WTC11 (cell line): Measurements from ENCODE around the gene BCL7B. TPM values are rescaled to one million over a fixed set of nuclear protein-coding genes. Genes with fewer than 3 reads are reported as not detected.
"Not testable (repeated sequence)": the region's sequence is repeated elsewhere in the genome, so short reads cannot be mapped to it uniquely, and the experiment has no call there.

Experiments
- ATAC-seq: fragments of 200-7000 bp; cut with Tn5 transposase; 2 replicates; pipeline ENCODE4 v1.10.0; 2021; ENCODE audit warnings: mild to moderate bottlenecking, moderate library complexity
- CTCF ChIA-PET: fragments of 300-600 bp; sonication (Branson Sonifier 250); formaldehyde crosslinking; loops from one replicate; lab custom pipeline; 2021; ENCODE audit warnings: antibody characterized with exemption; lab: Charles Lee
- POLR2A ChIA-PET: fragments of 350-600 bp; sonication (Branson Sonifier 250); formaldehyde crosslinking; loops from one replicate; lab custom pipeline; 2021; ENCODE audit warnings: antibody characterized with exemption; lab: Charles Lee
- DNase-seq: peaks from one replicate; pipeline ENCODE4 v3.0.0; 2021; ENCODE audit warnings: low spot score
- H3K27ac Mint-ChIP-seq: 2 replicates; pipeline ENCODE4 v1.8.0; 2021; ENCODE audit warnings: mixed read lengths
- H3K27me3 Mint-ChIP-seq: 2 replicates; pipeline ENCODE4 v1.8.0; 2021; ENCODE audit warnings: low read depth, mild to moderate bottlenecking, moderate library complexity, mixed read lengths
- H3K36me3 Mint-ChIP-seq: 2 replicates; pipeline ENCODE4 v1.8.0; 2021; ENCODE audit warnings: mixed read lengths
- H3K4me1 Mint-ChIP-seq: 2 replicates; pipeline ENCODE4 v1.8.0; 2022; ENCODE audit warnings: mixed read lengths
- H3K4me3 Mint-ChIP-seq: 2 replicates; pipeline ENCODE4 v1.8.0; 2021; ENCODE audit warnings: mild to moderate bottlenecking, moderate library complexity, mixed read lengths
- H3K9me3 Mint-ChIP-seq: 2 replicates; pipeline ENCODE4 v1.8.0; 2021; ENCODE audit warnings: mixed read lengths
- ATF1 ChIP-seq: sonication (generic); formaldehyde crosslinking; IDR thresholded peaks from 2 replicates; pipeline ENCODE4 v1.8.1; 2023; ENCODE audit warnings: mild to moderate bottlenecking, moderate library complexity, missing genetic modification reagents
- ATF2 ChIP-seq: sonication (generic); formaldehyde crosslinking; IDR thresholded peaks from 2 replicates; pipeline ENCODE4 v1.8.1; 2022; ENCODE audit warnings: low read depth, missing genetic modification reagents, borderline replicate concordance
- ATF6 ChIP-seq: sonication (generic); formaldehyde crosslinking; IDR thresholded peaks from 2 replicates; pipeline ENCODE4 v1.8.1; 2023; ENCODE audit warnings: mild to moderate bottlenecking, missing genetic modification reagents
- E2F4 ChIP-seq: sonication (generic); formaldehyde crosslinking; IDR thresholded peaks from 2 replicates; pipeline ENCODE4 v1.8.1; 2022; ENCODE audit warnings: low read depth, mild to moderate bottlenecking, moderate library complexity, missing genetic modification reagents, borderline replicate concordance
- GABPB1 ChIP-seq: sonication (generic); formaldehyde crosslinking; IDR thresholded peaks from 2 replicates; pipeline ENCODE4 v1.8.1; 2023; ENCODE audit warnings: mild to moderate bottlenecking, missing genetic modification reagents
- HMGA2 ChIP-seq: fragments of 250-450 bp; sonication (Bioruptor Pico); IDR thresholded peaks from 2 replicates; pipeline ENCODE4 v1.4.0; 2021; ENCODE audit warnings: mild to moderate bottlenecking, moderate library complexity
- HMGXB4 ChIP-seq: sonication (generic); formaldehyde crosslinking; IDR thresholded peaks from 2 replicates; pipeline ENCODE4 v1.8.1; 2023; ENCODE audit warnings: mild to moderate bottlenecking, moderate library complexity, missing genetic modification reagents
- IRF1 ChIP-seq: sonication (generic); formaldehyde crosslinking; IDR thresholded peaks from 2 replicates; pipeline ENCODE4 v1.8.0; 2023; ENCODE audit warnings: missing genetic modification reagents
- IRF2 ChIP-seq: sonication (generic); formaldehyde crosslinking; IDR thresholded peaks from 2 replicates; pipeline ENCODE4 v1.8.0; 2022; ENCODE audit warnings: low read depth, missing genetic modification reagents, borderline replicate concordance
- JAZF1 ChIP-seq: fragments of 250-450 bp; sonication (Bioruptor Pico); IDR thresholded peaks from 2 replicates; pipeline ENCODE4 v1.9.0; 2021; ENCODE audit warnings: moderate library complexity, mild to moderate bottlenecking, inconsistent platforms
- KAT7 ChIP-seq: sonication (generic); formaldehyde crosslinking; IDR thresholded peaks from 2 replicates; pipeline ENCODE4 v1.8.1; 2023; ENCODE audit warnings: missing genetic modification reagents, mild to moderate bottlenecking, borderline replicate concordance
- MLX ChIP-seq: sonication (generic); formaldehyde crosslinking; IDR thresholded peaks from 2 replicates; pipeline ENCODE4 v1.8.1; 2023; ENCODE audit warnings: mild to moderate bottlenecking, missing genetic modification reagents, moderate library complexity
- NFATC4 ChIP-seq: fragments of 250-450 bp; sonication (Bioruptor Pico); IDR thresholded peaks from 2 replicates; pipeline ENCODE4 v1.9.0; 2021; ENCODE audit warnings: mild to moderate bottlenecking
- NFYB ChIP-seq: sonication (generic); formaldehyde crosslinking; conservative IDR thresholded peaks from 2 replicates; pipeline ENCODE4 v1.8.0; 2022; ENCODE audit warnings: low read depth, missing genetic modification reagents
- NR2C2 ChIP-seq: sonication (generic); formaldehyde crosslinking; IDR thresholded peaks from 2 replicates; pipeline ENCODE4 v1.8.0; 2022; ENCODE audit warnings: mild to moderate bottlenecking, missing genetic modification reagents
- NR3C1 ChIP-seq: sonication (generic); formaldehyde crosslinking; conservative IDR thresholded peaks from 2 replicates; pipeline ENCODE4 v1.8.1; 2023; ENCODE audit warnings: low read depth, mild to moderate bottlenecking, missing genetic modification reagents
- SMAD4 ChIP-seq: sonication (generic); formaldehyde crosslinking; IDR thresholded peaks from 2 replicates; pipeline ENCODE4 v1.8.0; 2022; ENCODE audit warnings: mild to moderate bottlenecking, missing genetic modification reagents
- SOX15 ChIP-seq: fragments of 250-450 bp; sonication (Bioruptor Pico); IDR thresholded peaks from 2 replicates; pipeline ENCODE4 v1.9.0; 2021; ENCODE audit warnings: mild to moderate bottlenecking
- ZBTB43 ChIP-seq: sonication (generic); formaldehyde crosslinking; IDR thresholded peaks from 2 replicates; pipeline ENCODE4 v1.8.1; 2023; ENCODE audit warnings: mild to moderate bottlenecking, missing genetic modification reagents
- ZMAT4 ChIP-seq: fragments of 250-450 bp; sonication (Bioruptor Pico); IDR thresholded peaks from 2 replicates; pipeline ENCODE4 v1.9.0; 2021; ENCODE audit warnings: mild to moderate bottlenecking
- ZNF121 ChIP-seq: sonication (generic); formaldehyde crosslinking; IDR thresholded peaks from 2 replicates; pipeline ENCODE4 v1.8.0; 2023; ENCODE audit warnings: missing genetic modification reagents
- ZNF396 ChIP-seq: fragments of 250-450 bp; sonication (Bioruptor Pico); IDR thresholded peaks from 2 replicates; pipeline ENCODE4 v1.8.0; 2021; ENCODE audit warnings: mild to moderate bottlenecking, moderate library complexity, borderline replicate concordance
- total RNA-seq: library from RNA; stranded (reverse); gene quantifications from 3 replicates; pipeline ENCODE4 v1.2.3, GENCODE V29; 2021

BCL7B gene
- total RNA-seq, 1 experiment from 2014 or later = 28.5 TPM

- DNase-seq (no peak), ATAC-seq (no peak)
- peaks cover 8% of the 10 kb centered on the region; the same call in 1 of the 2 replicates for H3K4me1 Mint-ChIP-seq
- POLR2A ChIA-PET = interaction anchor here (1.2 kb wide), 1 partner anchor 11 kb away, joined by 3 read pairs; the partner anchor contains the start of gene TBL2
- no peak overlapping the region for H3K27ac Mint-ChIP-seq
- peaks cover 22% of the 10 kb centered on the region for H3K36me3 Mint-ChIP-seq
- TF ChIP-seq SOX15 (CRISPR knock-in tag) (no peak), HMGA2 (no peak), ZNF121 (CRISPR knock-in tag) (peak; percentile 95)
- no peak overlapping the region for H3K4me3 Mint-ChIP-seq
- CTCF ChIA-PET = no interaction called here
- peaks cover under 1% of the 10 kb centered on the region; the same call in 1 of the 2 replicates for H3K27me3 Mint-ChIP-seq
- peaks cover 3% of the 10 kb centered on the region; the same call in 1 of the 2 replicates for H3K9me3 Mint-ChIP-seq
These were observed 9.7 kb upstream of the BCL7B start for GRCh38 chr7:73567140-73567539.

- POLR2A ChIA-PET, DNase-seq, H3K27ac Mint-ChIP-seq, H3K4me1 Mint-ChIP-seq, H3K27me3 Mint-ChIP-seq, ATAC-seq, H3K4me3 Mint-ChIP-seq, H3K9me3 Mint-ChIP-seq: not testable (repeated sequence)
- peaks cover 18% of the 10 kb centered on the region for H3K36me3 Mint-ChIP-seq
- CTCF ChIA-PET = interaction anchor here (1.1 kb wide), 1 partner anchor 191 kb away, joined by 3 read pairs; no protein-coding TSS in a partner anchor
These were observed 8.9 kb upstream of the BCL7B start for GRCh38 chr7:73566431-73566830.

- no peak overlapping the region for H3K4me3 Mint-ChIP-seq
- ChIA-PET POLR2A (no interaction called here), CTCF (interaction anchor here (1.1 kb wide), 1 partner anchor 192 kb away, joined by 3 read pairs; no protein-coding TSS in a partner anchor)
- DNase-seq (no peak), ATAC-seq (no peak)
- H3K27ac Mint-ChIP-seq = no peak overlapping the region
- TF ChIP-seq NR3C1 (no peak), JAZF1 (CRISPR knock-in tag) (no peak), NFYB (no peak), ATF1 (no peak), SMAD4 (CRISPR knock-in tag) (no peak), E2F4 (no peak), ZMAT4 (CRISPR knock-in tag) (no peak), ATF6 (CRISPR knock-in tag) (no peak), ZNF121 (CRISPR knock-in tag) (no peak), NFATC4 (CRISPR knock-in tag) (no peak), IRF1 (no peak), ATF2 (CRISPR knock-in tag) (no peak), KAT7 (no peak), ZNF396 (no peak), NR2C2 (no peak), ZBTB43 (no peak), MLX (CRISPR knock-in tag) (no peak), GABPB1 (no peak), IRF2 (CRISPR knock-in tag) (no peak), HMGXB4 (CRISPR knock-in tag) (no peak)
- peaks cover 3% of the 10 kb centered on the region; the same call in 1 of the 2 replicates for H3K9me3 Mint-ChIP-seq
- peaks cover 12% of the 10 kb centered on the region for H3K36me3 Mint-ChIP-seq
- peaks cover 10% of the 10 kb centered on the region for H3K27me3 Mint-ChIP-seq
- peaks cover 8% of the 10 kb centered on the region; the same call in 1 of the 2 replicates for H3K4me1 Mint-ChIP-seq
These were observed 8.3 kb upstream of the BCL7B start for GRCh38 chr7:73565675-73566340.
